ENCODE data around the gene ABCB11. TPM values are rescaled to one million over a fixed set of nuclear protein-coding genes. Genes with fewer than 3 reads are reported as not detected.

The ABCB11 gene
- polyA plus RNA-seq, 3 donors = not detected

DNA sequence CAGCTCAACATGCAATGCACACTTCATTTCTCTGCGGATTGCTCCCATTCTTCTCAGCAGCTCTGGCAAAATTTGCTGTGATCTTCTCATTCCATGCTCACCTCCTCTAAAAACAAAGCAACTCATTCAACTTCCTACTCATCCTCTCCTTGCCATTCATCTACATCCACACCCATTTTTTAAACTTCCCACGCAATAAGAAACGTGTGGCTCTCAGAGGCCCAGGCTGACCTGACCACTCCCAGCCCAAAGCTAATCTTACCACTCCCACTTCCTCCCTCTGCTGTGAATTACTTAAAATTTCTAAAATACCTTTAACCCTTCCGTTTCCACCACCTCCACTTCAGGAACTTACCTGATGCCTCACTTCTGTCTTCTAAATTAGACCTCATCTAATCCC is 15.2 kb downstream of the ABCB11 start:
- intact Hi-C loops (cut with micrococcal nuclease) = no loop called here

GRCh38 chr2:169014780-169015179 is 16.3 kb downstream of the ABCB11 start:
- H3K4me1 Mint-ChIP-seq = peaks cover 21% of the 10 kb centered on the region
- no peak for TF ChIP-seq CTCF (IDR thresholded peaks at IDR 0.05)
- Histone ChIP-seq H3K27ac (ENCODE audit: low read depth in 1 of 2, low read length in 2 of 2) (no peak overlapping the region), H3K36me3 (replicated peaks in 1 of 2; ENCODE audit: control insufficient read depth in 1 of 2, insufficient read depth in 2 of 2, low read length in 2 of 2) (no peaks in the 10 kb centered on the region), H4K20me1 (ENCODE audit: insufficient read depth, low read length) (no peaks in the 10 kb centered on the region), H3K79me2 (ENCODE audit: insufficient read depth, low read length) (no peaks in the 10 kb centered on the region), H2AFZ (ENCODE audit: insufficient read depth, low read depth, low read length, poor library complexity, severe bottlenecking) (no peak overlapping the region), H3K9ac (ENCODE audit: insufficient read depth, low read length, poor library complexity, severe bottlenecking) (no peak overlapping the region), H3K4me1 (ENCODE audit: control insufficient read depth in 1 of 2, insufficient read depth in 2 of 2, low read length in 2 of 2) (peaks cover 20 to 22% of the 10 kb centered on the region in 2 donors), H3K4me3 (replicated peaks in 1 of 3; ENCODE audit: low read depth in 2 of 3, low read length in 3 of 3) (no peak overlapping the region), H3K4me2 (replicated peaks; ENCODE audit: extremely low read depth, low read length, poor library complexity, severe bottlenecking) (no peak overlapping the region), H3K9me3 (replicated peaks in 1 of 2; ENCODE audit: control insufficient read depth in 1 of 2, insufficient read depth in 1 of 2, low read length in 2 of 2) (no peaks in the 10 kb centered on the region), H3K27me3 (ENCODE audit: control insufficient read depth in 2 of 2, insufficient read depth in 2 of 2, low read length in 2 of 2) (no peaks in the 10 kb centered on the region)
- 89% methylated on average over 1 of the region's 3 CpGs for WGBS (ENCODE audit: insufficient coverage)
- peaks cover 0 to 6% (median 1%) of the 10 kb centered on the region in 7 donors for H3K9me3 Mint-ChIP-seq
- no peaks in the 10 kb centered on the region for H3K36me3 Mint-ChIP-seq
- intact Hi-C loops (cut with micrococcal nuclease) = no loop called here
- H3K4me3 Mint-ChIP-seq = no peak overlapping the region
- peak in 2 of 3 donors; percentile 22 to 23 for DNase-seq
- peaks cover 1 to 7% (median 6%) of the 10 kb centered on the region in 3 donors for H3K27me3 Mint-ChIP-seq (ENCODE audit: low read depth in 3 of 3)
- H3K27ac Mint-ChIP-seq = peak overlapping the region in 3 of 7 donors; percentile 2 to 55 (median 13)

More for the DNA sequence above, 15.2 kb downstream of the ABCB11 start:
- peaks cover 20 to 22% of the 10 kb centered on the region in 2 donors for H3K4me1 ChIP-seq (ENCODE audit: control insufficient read depth in 1 of 2, insufficient read depth in 2 of 2, low read length in 2 of 2)
- 35% methylated on average over 3 of the region's 4 CpGs for WGBS (ENCODE audit: insufficient coverage)
- H3K4me1 Mint-ChIP-seq = peaks cover 20% of the 10 kb centered on the region
- H3K36me3 ChIP-seq (replicated peaks in 1 of 2; ENCODE audit: control insufficient read depth in 1 of 2, insufficient read depth in 2 of 2, low read length in 2 of 2) = no peaks in the 10 kb centered on the region
- no peaks in the 10 kb centered on the region for H3K9me3 ChIP-seq (replicated peaks in 1 of 2; ENCODE audit: control insufficient read depth in 1 of 2, insufficient read depth in 1 of 2, low read length in 2 of 2)
- H3K27me3 Mint-ChIP-seq (ENCODE audit: low read depth in 3 of 3) = peaks cover 1 to 7% (median 4%) of the 10 kb centered on the region in 3 donors
- H3K27ac ChIP-seq (ENCODE audit: low read depth in 1 of 2, low read length in 2 of 2) = no peak overlapping the region
- no peak overlapping the region for H3K4me2 ChIP-seq (replicated peaks; ENCODE audit: extremely low read depth, low read length, poor library complexity, severe bottlenecking)
- peaks cover 0 to 6% (median 1%) of the 10 kb centered on the region in 7 donors for H3K9me3 Mint-ChIP-seq
- no peak overlapping the region for H3K9ac ChIP-seq (ENCODE audit: insufficient read depth, low read length, poor library complexity, severe bottlenecking)
- H3K27ac Mint-ChIP-seq = no peak overlapping the region
- H4K20me1 ChIP-seq (ENCODE audit: insufficient read depth, low read length) = no peaks in the 10 kb centered on the region
- H3K36me3 Mint-ChIP-seq = no peaks in the 10 kb centered on the region
- no peak overlapping the region for H2AFZ ChIP-seq (ENCODE audit: insufficient read depth, low read depth, low read length, poor library complexity, severe bottlenecking)
- no peak overlapping the region for H3K4me3 Mint-ChIP-seq
- H3K27me3 ChIP-seq (ENCODE audit: control insufficient read depth in 2 of 2, insufficient read depth in 2 of 2, low read length in 2 of 2) = no peaks in the 10 kb centered on the region
- no peaks in the 10 kb centered on the region for H3K79me2 ChIP-seq (ENCODE audit: insufficient read depth, low read length)
- H3K4me3 ChIP-seq (replicated peaks in 1 of 3; ENCODE audit: low read depth in 2 of 3, low read length in 3 of 3) = no peak overlapping the region
- DNase-seq = no peak
- no peak for TF ChIP-seq CTCF (IDR thresholded peaks at IDR 0.05)

Measured in CD14-positive monocyte (primary cell).